OCI-LY1 (cell line): ENCODE data around the gene RAB3GAP2.
"Not testable (repeated sequence)": the region's sequence is repeated elsewhere in the genome, so short reads cannot be mapped to it uniquely, and the experiment has no call there.

Experiments used
- CTCF ChIP-seq: fragments of 200-600 bp; sonication (generic), shearing (Covaris generic); IDR thresholded peaks from 2 replicates; pipeline ENCODE4 v1.5.1; 2017; ENCODE audit warnings: mild to moderate bottlenecking, antibody characterized with exemption, low read length, moderate library complexity, mixed read lengths
- EZH2 ChIP-seq: fragments of 200-600 bp; sonication (generic), shearing (Covaris generic); IDR thresholded peaks from 2 replicates; pipeline ENCODE4 v1.8.0; 2017; ENCODE audit warnings: borderline replicate concordance, mixed run types, mild to moderate bottlenecking, antibody characterized with exemption, low read length, moderate library complexity, mixed read lengths

GRCh38 chr1:220158530-220158929 is 113.7 kb downstream of the RAB3GAP2 start:
- TF ChIP-seq CTCF, EZH2: not testable (repeated sequence)
